Measurements from ENCODE around the gene FATE1.

FATE1 gene

DNA sequence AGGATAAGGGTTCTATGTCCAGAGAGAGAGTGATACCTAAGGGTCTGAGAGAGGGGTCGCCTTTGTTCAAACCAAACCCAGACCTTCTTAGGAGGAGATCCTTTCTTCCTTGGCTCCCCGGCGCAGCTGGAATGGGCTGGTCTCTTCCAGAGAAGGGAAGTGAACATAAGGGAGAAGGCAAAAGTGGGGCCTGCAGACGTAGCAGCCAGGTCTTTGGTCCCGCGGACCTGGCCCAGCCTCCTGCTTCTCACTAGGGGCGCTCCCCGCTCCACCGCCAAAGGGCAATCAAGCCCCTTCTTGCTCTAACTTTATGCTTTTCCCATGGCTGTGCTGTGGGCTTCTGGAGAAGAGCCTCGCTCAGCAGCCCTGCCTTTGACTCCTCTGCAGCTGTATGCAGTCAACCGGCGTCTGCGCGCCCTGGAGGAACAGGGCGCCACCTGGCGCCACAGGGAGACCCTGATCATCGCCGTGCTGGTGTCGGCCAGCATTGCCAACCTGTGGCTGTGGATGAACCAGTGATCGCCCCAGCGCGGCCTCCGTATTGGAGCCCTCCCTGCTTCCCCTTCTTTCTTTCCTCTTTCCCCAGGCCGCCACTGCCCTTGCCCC is 6.5 kb downstream of the FATE1 start:
- Histone ChIP-seq H3K36me3 (ENCODE audit: control insufficient read depth, insufficient read depth, low read length) (no peaks in the 10 kb centered on the region), H3K4me3 (ENCODE audit: insufficient read depth, low read depth, low read length) (no peak overlapping the region), H3K27ac (ENCODE audit: insufficient read depth, low read depth, low read length, poor library complexity, severe bottlenecking) (no peak overlapping the region), H3K4me1 (ENCODE audit: control insufficient read depth, insufficient read depth, low read length) (no peaks in the 10 kb centered on the region), H3K27me3 (ENCODE audit: control insufficient read depth, insufficient read depth, low read length, poor library complexity, severe bottlenecking) (no peaks in the 10 kb centered on the region), H3K9me3 (ENCODE audit: control insufficient read depth, low read length) (no peaks in the 10 kb centered on the region)
- WGBS, 2 experiments = 39 to 41% methylated on average over 24 of the region's 24 CpGs

DNA sequence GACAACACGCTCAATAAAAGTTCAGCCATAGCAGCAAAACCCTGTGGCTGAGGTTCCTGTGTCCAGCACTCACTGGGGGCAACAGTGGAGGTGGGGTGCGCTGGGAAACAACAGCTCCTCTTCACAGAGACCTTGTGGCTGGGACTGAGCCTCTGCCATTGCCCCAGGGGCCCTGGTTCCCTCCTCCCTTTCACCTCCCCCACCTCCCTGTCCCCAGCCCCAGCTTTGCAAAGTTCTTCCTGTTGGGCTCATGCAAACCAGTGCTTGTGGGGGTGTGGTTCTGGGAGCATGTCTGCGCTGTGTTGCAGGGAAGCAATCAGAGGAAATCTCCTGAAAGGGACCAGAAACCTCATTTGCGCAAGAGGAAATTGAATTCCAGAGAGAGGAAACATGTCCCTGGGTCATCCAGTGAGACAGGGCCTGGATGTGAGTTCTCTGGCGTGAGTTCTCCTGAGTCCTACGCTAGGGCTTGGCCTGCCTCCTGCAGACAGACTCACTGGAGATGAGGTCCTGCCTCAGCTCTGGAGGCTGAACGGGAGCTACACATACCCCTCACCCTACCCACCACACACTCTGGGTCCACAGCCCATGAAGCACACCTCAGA is 7.4 kb downstream of the FATE1 start:
- no peaks in the 10 kb centered on the region for H3K4me1 ChIP-seq (ENCODE audit: control insufficient read depth, insufficient read depth, low read length)
- no peak overlapping the region for H3K4me3 ChIP-seq (ENCODE audit: insufficient read depth, low read depth, low read length)
- no peaks in the 10 kb centered on the region for H3K36me3 ChIP-seq (ENCODE audit: control insufficient read depth, insufficient read depth, low read length)
- no peaks in the 10 kb centered on the region for H3K9me3 ChIP-seq (ENCODE audit: control insufficient read depth, low read length)
- 90 to 96% methylated on average over 7 of the region's 7 CpGs for WGBS, 2 experiments
- no peak overlapping the region for H3K27ac ChIP-seq (ENCODE audit: insufficient read depth, low read depth, low read length, poor library complexity, severe bottlenecking)
- no peaks in the 10 kb centered on the region for H3K27me3 ChIP-seq (ENCODE audit: control insufficient read depth, insufficient read depth, low read length, poor library complexity, severe bottlenecking)

DNA sequence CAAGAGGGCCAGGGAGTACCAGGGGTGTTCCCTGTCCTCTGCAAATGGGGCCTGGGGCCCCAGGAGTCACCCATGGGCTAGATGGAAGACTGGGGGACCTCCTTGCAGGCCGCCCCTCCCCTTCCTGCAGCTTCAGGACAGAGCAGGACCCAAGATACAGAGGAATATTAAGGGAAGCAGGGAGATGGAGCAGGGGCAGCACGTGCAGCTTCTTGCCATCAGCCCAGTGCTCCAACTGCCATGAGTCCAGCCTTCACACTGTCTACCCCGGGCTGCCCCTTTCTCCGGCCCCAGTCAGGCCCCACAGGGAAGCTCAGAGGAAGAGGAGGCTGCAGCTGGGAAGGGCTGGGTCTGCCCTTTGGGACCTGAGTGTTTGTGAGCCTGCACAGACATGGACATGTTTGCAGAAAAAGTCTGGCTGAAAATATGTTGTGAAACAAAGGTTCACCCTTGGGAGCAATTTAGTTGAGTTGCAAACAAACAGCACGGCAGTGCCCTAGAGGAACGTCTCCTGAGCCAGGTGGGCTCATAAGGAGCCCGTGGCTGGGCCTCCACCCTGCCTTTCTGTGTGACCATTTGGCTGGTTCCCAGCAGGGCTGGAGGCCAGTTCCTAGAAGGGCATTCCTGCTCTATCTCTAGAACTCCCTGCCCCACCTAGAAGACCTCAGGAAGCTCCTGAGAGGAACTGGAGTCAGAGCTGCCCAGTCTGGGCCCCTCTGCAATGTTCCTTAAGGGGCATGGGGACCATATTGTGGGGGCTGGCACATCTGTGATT is 8.9 kb downstream of the FATE1 start:
- Histone ChIP-seq H3K4me3 (ENCODE audit: insufficient read depth, low read depth, low read length) (no peak overlapping the region), H3K27ac (ENCODE audit: insufficient read depth, low read depth, low read length, poor library complexity, severe bottlenecking) (no peak overlapping the region), H3K4me1 (ENCODE audit: control insufficient read depth, insufficient read depth, low read length) (no peaks in the 10 kb centered on the region), H3K27me3 (ENCODE audit: control insufficient read depth, insufficient read depth, low read length, poor library complexity, severe bottlenecking) (no peaks in the 10 kb centered on the region), H3K9me3 (ENCODE audit: control insufficient read depth, low read length) (no peaks in the 10 kb centered on the region), H3K36me3 (ENCODE audit: control insufficient read depth, insufficient read depth, low read length) (no peaks in the 10 kb centered on the region)
- 91 to 96% methylated on average over 7 of the region's 7 CpGs for WGBS, 2 experiments

DNA sequence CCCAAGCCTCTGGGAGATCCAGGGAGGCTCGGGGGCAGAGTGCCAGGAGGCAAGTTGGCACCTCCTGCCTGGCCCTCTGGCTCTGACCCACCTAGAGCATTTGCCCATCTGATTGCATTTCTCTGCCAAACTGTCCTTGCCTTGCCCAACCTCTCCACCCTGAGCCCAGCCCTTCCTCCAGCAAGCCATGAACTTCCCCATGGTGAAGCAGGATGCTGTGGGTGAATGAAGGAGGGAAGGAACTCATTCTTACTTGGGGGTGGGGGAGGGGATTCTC is 9.4 kb downstream of the FATE1 start:
- Histone ChIP-seq H3K4me3 (ENCODE audit: insufficient read depth, low read depth, low read length) (no peak overlapping the region), H3K36me3 (ENCODE audit: control insufficient read depth, insufficient read depth, low read length) (no peaks in the 10 kb centered on the region), H3K9me3 (ENCODE audit: control insufficient read depth, low read length) (no peaks in the 10 kb centered on the region), H3K27me3 (ENCODE audit: control insufficient read depth, insufficient read depth, low read length, poor library complexity, severe bottlenecking) (no peaks in the 10 kb centered on the region), H3K4me1 (ENCODE audit: control insufficient read depth, insufficient read depth, low read length) (no peaks in the 10 kb centered on the region), H3K27ac (ENCODE audit: insufficient read depth, low read depth, low read length, poor library complexity, severe bottlenecking) (no peak overlapping the region)
- 74 to 88% methylated on average over 1 of the region's 1 CpG for WGBS, 2 experiments

DNA sequence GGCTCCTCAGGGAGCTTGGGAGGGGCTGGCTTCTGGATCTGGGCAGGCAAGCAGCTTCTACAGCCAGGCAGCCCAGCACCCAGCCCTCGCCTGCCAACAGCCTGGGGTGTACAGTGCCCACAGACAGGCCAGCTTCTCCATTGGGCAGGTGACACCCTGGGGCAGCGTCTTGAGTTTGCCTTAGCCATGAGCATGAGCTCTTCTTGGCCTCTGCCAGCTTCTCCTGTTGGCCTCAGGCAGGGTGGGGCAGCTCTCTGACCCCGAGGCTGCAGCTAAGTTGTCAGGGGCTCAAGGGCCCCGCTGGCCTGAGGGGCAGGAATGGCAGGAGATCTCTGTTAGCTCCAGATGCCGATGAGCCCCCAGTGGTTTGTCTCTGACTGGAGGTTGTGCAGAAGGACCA is 10.9 kb downstream of the FATE1 start:
- H3K4me3 ChIP-seq (ENCODE audit: insufficient read depth, low read depth, low read length) = no peak overlapping the region
- no peaks in the 10 kb centered on the region for H3K9me3 ChIP-seq (ENCODE audit: control insufficient read depth, low read length)
- H3K4me1 ChIP-seq (ENCODE audit: control insufficient read depth, insufficient read depth, low read length) = no peaks in the 10 kb centered on the region
- no peaks in the 10 kb centered on the region for H3K36me3 ChIP-seq (ENCODE audit: control insufficient read depth, insufficient read depth, low read length)
- no peak overlapping the region for H3K27ac ChIP-seq (ENCODE audit: insufficient read depth, low read depth, low read length, poor library complexity, severe bottlenecking)
- WGBS, 2 experiments = 94 to 96% methylated on average over 5 of the region's 5 CpGs
- no peaks in the 10 kb centered on the region for H3K27me3 ChIP-seq (ENCODE audit: control insufficient read depth, insufficient read depth, low read length, poor library complexity, severe bottlenecking)

DNA sequence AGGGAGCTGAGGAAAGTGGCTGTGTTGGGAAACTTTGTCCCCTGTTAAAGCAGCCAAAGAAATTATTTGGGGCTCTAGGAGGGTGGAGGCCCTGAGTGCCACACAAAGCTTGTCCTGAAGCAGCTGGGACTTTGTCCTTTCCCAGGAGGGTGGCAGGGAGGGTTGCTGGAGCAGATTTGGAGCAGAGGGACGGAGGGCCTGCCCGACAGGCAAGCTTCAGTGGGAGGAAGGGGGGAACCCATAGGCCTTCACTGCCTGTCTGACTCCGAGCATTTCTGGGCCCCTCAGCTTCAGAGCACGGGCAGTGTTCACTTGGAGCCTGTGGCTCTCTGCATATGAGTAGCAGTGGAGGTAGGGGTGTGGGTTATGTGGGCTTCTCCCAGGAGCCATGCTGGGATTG is 11.5 kb downstream of the FATE1 start:
- H3K27ac ChIP-seq (ENCODE audit: insufficient read depth, low read depth, low read length, poor library complexity, severe bottlenecking) = no peak overlapping the region
- no peak overlapping the region for H3K4me3 ChIP-seq (ENCODE audit: insufficient read depth, low read depth, low read length)
- no peaks in the 10 kb centered on the region for H3K4me1 ChIP-seq (ENCODE audit: control insufficient read depth, insufficient read depth, low read length)
- H3K36me3 ChIP-seq (ENCODE audit: control insufficient read depth, insufficient read depth, low read length) = no peaks in the 10 kb centered on the region
- no peaks in the 10 kb centered on the region for H3K27me3 ChIP-seq (ENCODE audit: control insufficient read depth, insufficient read depth, low read length, poor library complexity, severe bottlenecking)
- WGBS, 2 experiments = 84 to 93% methylated on average over 4 of the region's 4 CpGs
- no peaks in the 10 kb centered on the region for H3K9me3 ChIP-seq (ENCODE audit: control insufficient read depth, low read length)

DNA sequence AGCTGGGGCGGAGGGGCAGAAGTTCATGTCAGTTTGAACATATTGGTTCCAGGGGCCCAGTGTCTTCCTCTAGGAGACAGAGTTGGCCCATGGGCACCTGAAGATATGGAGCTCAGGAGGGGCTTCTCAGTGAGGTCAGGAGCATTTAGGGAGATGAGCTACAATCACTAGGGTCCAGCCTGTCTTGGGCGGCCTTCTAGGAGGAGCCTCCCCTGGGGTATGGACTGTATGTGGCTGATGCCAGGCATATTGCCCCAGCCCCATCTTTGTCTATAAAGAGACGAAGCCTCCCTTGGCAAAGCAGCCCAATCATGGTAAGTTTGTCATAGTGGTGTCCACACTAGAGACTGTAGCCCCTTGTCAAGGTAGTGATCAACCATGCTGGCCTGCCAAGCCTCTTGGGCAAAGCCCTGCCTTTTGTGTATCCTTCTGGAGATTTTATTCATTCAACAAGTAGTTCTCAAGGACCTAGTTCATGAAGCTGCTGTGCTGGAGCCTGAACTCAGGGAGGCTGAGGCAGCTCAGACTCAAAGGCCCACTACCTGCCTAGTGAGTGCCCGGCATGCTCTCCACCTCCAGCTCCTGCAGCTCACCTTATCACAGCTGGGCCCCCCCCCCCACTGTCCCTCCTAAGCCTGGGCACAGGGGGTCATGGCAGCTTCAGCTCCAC is 13.4 kb downstream of the FATE1 start:
- no peaks in the 10 kb centered on the region for H3K4me1 ChIP-seq (ENCODE audit: control insufficient read depth, insufficient read depth, low read length)
- no peak overlapping the region for H3K27ac ChIP-seq (ENCODE audit: insufficient read depth, low read depth, low read length, poor library complexity, severe bottlenecking)
- H3K27me3 ChIP-seq (ENCODE audit: control insufficient read depth, insufficient read depth, low read length, poor library complexity, severe bottlenecking) = no peaks in the 10 kb centered on the region
- WGBS, 2 experiments = 86 to 92% methylated on average over 4 of the region's 4 CpGs
- no peak overlapping the region for H3K4me3 ChIP-seq (ENCODE audit: insufficient read depth, low read depth, low read length)
- no peaks in the 10 kb centered on the region for H3K36me3 ChIP-seq (ENCODE audit: control insufficient read depth, insufficient read depth, low read length)
- H3K9me3 ChIP-seq (ENCODE audit: control insufficient read depth, low read length) = no peaks in the 10 kb centered on the region

DNA sequence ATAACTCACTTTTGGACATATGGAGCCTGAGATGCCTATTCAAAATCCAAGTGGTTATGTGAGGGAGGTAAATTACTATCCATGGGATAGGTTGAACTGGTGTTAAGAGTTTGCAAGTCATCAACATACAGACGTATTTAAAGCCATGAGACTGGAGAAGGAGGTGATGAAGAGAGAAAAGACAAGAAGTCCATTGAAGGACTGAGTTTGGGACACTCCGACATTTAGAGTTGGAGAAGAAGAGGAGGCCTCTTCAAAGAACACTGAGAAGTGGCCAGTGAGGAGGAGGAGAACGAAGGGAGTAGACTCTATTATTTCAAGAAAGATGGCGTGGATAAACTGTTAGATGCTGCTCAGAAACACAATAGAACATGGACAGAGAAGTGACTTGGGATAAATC is 18.6 kb downstream of the FATE1 start, which contains the start of gene CNGA2:
Gene CNGA2 (plus strand): TSS at position 301 of the 400 bp plus-strand sequence. CDS start 3,738 bp downstream, outside the sequence.
- Histone ChIP-seq H3K27ac (ENCODE audit: insufficient read depth, low read depth, low read length, poor library complexity, severe bottlenecking) (no peak within 1 kb of the TSS), H3K27me3 (ENCODE audit: control insufficient read depth, insufficient read depth, low read length, poor library complexity, severe bottlenecking) (no peaks in the 10 kb centered on the region), H3K4me3 (ENCODE audit: insufficient read depth, low read depth, low read length) (no peak within 1 kb of the TSS), H3K9me3 (ENCODE audit: control insufficient read depth, low read length) (no peaks in the 10 kb centered on the region), H3K4me1 (ENCODE audit: control insufficient read depth, insufficient read depth, low read length) (no peaks in the 10 kb centered on the region), H3K36me3 (ENCODE audit: control insufficient read depth, insufficient read depth, low read length) (no peaks in the 10 kb centered on the region)
- 92 to 96% methylated on average over 4 of the region's 4 CpGs for WGBS, 2 experiments

DNA sequence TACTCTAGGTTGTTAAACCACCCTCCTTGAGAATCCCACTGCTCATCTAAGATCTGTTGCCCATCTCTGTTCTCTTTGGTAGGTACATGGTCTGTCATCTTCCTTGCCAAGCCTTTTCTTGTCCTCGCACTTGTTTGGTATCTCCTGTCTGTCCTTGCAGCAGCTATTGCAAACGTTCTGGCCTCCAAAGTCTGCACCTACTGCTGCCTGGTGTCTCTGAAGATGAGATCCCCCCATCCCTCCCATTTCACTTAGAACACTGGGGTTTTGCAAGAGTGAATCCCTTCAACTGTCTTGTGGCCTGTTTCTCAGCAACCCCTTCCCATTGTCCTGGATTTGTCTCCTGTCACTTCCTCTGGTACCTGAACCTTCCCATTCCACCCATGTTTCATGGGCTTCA is 19.4 kb downstream of the FATE1 start:
- no peak overlapping the region for H3K4me3 ChIP-seq (ENCODE audit: insufficient read depth, low read depth, low read length)
- 84 to 91% methylated on average over 2 of the region's 2 CpGs for whole genome bisulfite sequencing, 2 experiments
- H3K27me3 ChIP-seq (ENCODE audit: control insufficient read depth, insufficient read depth, low read length, poor library complexity, severe bottlenecking) = no peaks in the 10 kb centered on the region
- no peak overlapping the region for H3K27ac ChIP-seq (ENCODE audit: insufficient read depth, low read depth, low read length, poor library complexity, severe bottlenecking)
- no peaks in the 10 kb centered on the region for H3K36me3 ChIP-seq (ENCODE audit: control insufficient read depth, insufficient read depth, low read length)
- no peaks in the 10 kb centered on the region for H3K4me1 ChIP-seq (ENCODE audit: control insufficient read depth, insufficient read depth, low read length)
- no peaks in the 10 kb centered on the region for H3K9me3 ChIP-seq (ENCODE audit: control insufficient read depth, low read length)

DNA sequence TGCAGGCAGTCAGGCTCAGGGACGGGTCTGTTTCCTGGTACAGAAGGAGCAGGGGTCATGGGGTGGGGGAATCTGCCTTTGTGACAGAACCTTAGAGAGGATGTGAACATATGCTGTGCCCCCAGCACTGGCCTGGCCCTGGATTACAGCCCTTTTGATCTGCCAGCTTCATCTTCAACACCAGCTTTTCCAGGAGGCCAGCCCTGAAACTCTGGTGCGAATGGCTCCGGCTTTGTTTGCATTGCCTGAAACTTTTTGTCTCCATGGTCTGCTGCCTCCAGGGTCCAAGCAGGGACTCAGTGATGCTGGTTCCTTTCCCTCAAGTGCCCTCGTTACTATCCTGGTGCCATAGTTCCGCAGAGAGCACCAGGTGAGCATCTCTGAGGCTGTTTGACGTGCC is 20.9 kb downstream of the FATE1 start:
- H3K4me1 ChIP-seq (ENCODE audit: control insufficient read depth, insufficient read depth, low read length) = no peaks in the 10 kb centered on the region
- no peaks in the 10 kb centered on the region for H3K36me3 ChIP-seq (ENCODE audit: control insufficient read depth, insufficient read depth, low read length)
- 92 to 96% methylated on average over 6 of the region's 6 CpGs for WGBS, 2 experiments
- H3K9me3 ChIP-seq (ENCODE audit: control insufficient read depth, low read length) = no peaks in the 10 kb centered on the region
- H3K27ac ChIP-seq (ENCODE audit: insufficient read depth, low read depth, low read length, poor library complexity, severe bottlenecking) = no peak overlapping the region
- no peak overlapping the region for H3K4me3 ChIP-seq (ENCODE audit: insufficient read depth, low read depth, low read length)
- H3K27me3 ChIP-seq (ENCODE audit: control insufficient read depth, insufficient read depth, low read length, poor library complexity, severe bottlenecking) = no peaks in the 10 kb centered on the region

Measured in ectodermal cell (in vitro differentiated cells).